AG20443 (cell line): ENCODE measurements around the gene ZNF148.
"Not testable (repeated sequence)": the region's sequence is repeated elsewhere in the genome, so short reads cannot be mapped to it uniquely, and the experiment has no call there.

Experiments used
- DNase-seq: peaks from one replicate; pipeline ENCODE4 v3.0.0; 2012; ENCODE audit warnings: low spot score, mixed read lengths

Gene ZNF148, protein sequence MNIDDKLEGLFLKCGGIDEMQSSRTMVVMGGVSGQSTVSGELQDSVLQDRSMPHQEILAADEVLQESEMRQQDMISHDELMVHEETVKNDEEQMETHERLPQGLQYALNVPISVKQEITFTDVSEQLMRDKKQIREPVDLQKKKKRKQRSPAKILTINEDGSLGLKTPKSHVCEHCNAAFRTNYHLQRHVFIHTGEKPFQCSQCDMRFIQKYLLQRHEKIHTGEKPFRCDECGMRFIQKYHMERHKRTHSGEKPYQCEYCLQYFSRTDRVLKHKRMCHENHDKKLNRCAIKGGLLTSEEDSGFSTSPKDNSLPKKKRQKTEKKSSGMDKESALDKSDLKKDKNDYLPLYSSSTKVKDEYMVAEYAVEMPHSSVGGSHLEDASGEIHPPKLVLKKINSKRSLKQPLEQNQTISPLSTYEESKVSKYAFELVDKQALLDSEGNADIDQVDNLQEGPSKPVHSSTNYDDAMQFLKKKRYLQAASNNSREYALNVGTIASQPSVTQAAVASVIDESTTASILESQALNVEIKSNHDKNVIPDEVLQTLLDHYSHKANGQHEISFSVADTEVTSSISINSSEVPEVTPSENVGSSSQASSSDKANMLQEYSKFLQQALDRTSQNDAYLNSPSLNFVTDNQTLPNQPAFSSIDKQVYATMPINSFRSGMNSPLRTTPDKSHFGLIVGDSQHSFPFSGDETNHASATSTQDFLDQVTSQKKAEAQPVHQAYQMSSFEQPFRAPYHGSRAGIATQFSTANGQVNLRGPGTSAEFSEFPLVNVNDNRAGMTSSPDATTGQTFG

DNA sequence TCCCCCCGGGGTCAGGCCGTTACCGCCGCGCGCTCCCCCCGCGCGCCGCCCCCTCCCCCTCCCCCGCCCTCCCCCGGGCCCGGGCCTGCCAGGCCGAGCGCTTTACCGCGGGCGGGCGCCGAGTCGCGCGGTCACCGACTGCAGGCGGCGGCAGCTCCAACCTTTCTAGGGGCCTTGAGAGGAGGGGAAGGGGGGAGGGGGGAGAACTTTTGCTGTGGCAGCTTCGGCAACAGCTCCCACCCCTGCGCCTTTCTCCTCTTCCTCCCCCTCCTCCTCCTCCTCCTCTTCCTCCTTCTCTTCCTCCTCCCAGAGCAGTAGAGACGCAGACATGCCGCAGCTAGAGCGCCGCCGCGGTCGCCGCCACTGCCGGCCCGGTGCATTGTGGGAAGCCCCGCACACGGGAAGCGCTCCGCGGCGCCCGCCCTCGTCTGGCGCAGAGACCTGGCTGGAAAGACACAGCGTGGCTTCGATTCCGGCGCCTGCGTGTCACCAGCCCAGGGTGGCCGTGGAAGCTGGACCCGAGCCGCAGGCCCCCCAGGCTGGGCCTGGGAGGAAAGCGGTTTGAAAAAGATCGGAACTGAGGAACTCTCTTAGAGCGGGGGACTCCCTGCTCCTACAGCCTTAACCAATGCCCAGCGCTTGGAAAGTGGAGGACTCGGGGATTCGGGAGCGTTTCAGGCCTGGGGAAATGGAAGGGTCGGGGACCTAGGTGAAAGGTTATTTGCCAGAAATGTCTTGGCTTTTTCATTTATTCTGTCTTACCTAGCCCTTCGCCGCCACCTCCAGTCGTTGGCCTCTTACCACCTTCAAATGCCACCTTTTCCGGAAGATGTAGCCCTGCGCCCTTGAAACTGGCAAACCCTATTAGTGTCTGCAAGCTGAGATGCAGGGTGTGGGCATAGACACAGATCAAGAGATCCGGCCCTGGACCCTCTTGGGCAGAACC, at the start of gene ZNF148:
Gene ZNF148, minus strand, starts transcription at position 330 of the 946 bp plus-strand sequence. CDS start 61,685 bp downstream, outside the sequence.
- DNase-seq = peak; percentile 94

DNA sequence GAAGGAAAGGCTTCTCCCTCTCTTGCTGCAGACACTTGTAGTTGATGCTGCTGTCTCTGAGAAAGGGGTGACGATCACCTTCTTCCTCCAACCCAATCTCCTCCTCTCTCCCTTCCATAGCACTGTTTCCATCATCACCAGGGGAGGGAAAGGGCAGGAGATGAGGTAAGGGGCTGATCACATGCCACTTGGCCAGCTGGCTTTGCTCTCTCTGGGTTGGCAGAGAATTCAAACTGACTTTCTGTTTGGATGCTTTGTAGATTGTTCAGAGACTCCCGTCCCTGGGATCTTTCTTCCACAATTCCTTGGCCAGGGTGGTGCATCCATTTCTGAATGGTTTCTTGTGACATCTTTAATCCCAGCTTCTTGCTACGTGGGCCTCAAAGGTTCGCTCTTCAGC, 43.2 kb upstream of the ZNF148 start:
- DNase-seq = no peak

DNA sequence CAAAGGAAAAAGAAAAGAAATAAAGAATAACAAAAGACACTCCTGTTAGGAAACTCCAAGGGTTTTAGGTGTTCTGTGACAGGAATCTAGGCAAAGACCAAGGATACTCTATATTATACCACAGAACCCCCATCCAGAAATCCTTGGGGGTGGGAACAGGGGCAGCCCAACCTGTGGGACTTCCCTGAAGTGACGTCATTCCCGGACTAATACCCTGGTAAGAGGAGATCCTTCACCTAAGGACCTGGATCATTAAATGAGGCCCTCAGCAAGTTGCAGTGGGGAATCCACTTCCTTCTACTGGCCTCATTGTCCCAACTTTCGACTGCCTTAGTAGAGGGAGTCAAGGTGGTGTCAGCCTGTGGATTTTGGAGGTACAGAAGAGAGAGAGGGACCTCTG, 41.1 kb upstream of the ZNF148 start:
- DNase-seq = no peak

DNA sequence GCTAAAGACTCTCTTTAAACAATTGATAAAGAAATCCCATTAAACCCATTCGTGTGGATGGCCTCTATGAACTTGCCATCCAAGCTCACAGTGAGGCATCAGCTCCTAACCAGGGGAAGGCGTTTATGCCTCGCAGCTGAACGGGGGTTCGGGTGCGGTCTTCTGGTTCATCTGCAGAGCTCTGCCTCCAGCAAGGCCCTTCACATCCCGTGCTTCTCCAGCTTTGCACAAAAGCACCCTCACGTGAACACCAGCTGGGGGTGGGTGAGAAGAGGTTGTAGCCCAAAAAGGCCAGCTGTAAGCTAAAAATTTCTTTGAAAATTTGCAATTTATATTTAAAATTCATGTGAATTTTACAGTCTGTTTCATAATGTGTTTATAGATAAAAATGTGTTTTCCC, 39.5 kb upstream of the ZNF148 start:
- no peak for DNase-seq

DNA sequence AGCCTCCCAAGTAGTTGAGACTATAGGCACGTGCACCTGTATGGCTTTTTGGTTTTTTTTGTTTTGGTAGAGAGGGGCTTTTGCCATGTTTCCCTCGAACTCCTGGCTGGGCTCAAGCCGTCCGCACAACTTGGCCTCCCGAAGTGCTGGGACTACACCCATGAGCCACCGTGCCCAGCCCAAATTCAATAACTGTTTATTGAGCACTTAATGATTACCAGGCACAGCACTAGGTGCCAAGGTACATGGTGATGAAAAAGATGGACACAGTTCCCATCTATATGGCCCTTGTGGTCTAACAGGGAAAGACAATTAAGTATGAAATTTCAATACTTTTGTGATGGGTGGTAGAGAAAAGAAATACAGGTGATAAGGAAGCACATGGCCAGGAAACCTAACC, 35.8 kb upstream of the ZNF148 start:
- DNase-seq = no peak

DNA sequence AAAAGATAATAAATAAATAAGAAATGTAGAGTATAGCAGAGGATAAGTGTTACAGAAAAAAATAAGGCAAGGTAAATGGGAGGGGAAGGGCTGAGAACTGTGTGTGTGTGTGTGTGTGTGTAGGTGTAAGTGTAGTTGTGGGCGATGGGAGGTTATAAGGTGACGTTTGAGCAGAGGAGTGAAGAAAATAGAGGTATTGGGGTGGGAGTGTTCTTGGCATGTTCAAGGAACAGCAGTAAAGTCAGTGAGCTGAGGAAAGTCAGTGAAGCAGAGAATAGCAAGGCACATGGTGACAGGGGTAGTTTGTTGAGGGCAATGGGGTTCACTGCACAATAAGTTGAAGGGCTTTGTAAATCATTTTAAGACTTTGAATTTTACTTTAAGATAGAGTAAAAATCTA, 30.9 kb upstream of the ZNF148 start:
- no peak for DNase-seq

DNA sequence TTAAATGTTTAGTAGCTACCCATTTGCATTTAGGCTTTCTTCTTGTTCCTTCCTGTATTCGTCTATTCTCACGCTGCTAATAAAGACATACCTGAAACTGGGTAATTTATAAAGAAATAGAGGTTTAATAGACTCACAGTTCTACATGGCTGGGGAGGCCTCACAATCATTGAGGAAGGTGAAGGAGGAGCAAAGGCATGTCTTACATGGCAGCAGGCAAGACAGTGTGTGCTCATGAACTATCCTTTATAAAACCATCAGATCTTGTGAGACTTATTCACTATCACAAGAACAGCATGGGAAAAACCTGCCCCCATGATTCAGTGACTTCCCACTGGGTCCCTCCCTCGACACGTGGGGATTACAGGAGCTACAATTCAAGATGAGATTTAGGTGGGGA, 30.4 kb upstream of the ZNF148 start:
- not testable (repeated sequence) for DNase-seq

DNA sequence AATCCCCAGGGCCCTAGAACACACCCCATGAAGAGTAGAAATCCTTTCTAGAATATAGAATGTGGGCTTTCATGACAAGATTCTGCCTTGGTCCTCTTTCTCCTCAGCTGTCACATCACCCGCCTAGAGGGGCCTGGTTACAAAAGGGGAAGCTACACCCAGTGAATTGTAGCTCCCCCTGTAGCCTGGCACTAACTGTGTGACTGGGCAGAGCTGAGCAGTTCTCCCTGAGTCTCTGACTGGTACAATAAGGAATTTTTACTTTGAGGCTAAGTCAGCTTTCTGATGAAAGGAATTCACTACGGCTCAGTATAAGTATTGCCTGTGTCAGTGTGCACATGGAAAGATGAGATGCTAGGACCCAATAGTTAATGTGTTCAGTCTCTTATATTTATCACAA, 28.7 kb upstream of the ZNF148 start:
- DNase-seq = peak; percentile 64

DNA sequence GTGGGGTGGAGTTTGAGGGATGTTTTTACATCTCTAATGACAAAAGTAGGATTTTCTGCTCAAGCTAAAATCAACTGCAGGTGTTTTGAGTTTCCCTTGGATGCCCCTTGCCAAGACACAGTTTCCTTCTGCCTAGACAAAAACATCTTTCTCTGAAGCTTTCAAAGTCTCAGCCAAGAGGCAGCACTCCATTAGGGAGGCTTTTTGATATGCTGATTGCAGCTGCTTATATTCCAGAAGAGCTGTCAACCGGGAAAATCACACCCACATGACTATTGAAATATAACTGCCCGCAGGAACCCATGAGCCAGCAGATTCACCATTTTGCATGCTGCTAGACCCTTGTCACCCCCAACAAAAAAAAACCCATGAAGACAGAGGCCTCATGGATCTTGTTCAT, 27.5 kb upstream of the ZNF148 start:
- DNase-seq = no peak

DNA sequence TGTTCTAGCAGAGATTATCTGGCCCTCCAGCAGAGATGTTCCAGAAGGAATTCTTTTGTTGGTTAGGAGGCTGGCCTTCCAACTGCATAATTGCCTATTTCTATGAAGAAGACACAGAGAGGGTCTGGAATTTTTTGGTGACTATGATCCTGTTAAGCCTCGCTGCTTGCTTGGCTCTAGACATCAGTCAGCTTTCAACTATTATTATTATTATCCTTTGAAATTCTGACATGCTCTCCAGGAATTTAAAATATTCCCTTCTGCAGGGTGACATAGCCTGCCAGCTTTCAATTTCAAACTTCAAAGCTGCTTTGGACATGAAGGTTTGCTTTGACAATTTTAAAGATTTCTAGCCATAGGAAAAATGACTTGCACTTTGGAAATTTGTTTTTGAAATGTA, 26.3 kb upstream of the ZNF148 start:
- DNase-seq = peak; percentile 69

DNA sequence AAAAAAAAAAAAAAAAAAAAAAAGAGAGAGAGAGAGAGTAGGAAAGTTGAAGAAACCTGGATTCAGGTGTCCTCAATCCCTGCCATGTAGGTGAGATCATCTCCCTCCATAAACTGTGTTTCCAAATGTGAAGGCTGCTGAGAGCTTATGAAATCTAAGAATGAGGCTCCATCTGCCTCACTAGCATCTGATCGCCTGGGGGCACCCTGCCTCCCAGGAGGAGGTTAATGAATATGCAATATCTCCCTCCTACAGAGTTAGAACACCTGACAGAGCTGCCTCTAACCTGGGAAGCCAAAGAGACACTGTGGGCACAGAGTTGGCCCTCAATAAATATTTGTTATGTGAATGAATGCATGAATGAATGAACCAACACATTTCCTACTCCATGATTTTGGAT, 23.8 kb upstream of the ZNF148 start:
- DNase-seq = no peak

DNA sequence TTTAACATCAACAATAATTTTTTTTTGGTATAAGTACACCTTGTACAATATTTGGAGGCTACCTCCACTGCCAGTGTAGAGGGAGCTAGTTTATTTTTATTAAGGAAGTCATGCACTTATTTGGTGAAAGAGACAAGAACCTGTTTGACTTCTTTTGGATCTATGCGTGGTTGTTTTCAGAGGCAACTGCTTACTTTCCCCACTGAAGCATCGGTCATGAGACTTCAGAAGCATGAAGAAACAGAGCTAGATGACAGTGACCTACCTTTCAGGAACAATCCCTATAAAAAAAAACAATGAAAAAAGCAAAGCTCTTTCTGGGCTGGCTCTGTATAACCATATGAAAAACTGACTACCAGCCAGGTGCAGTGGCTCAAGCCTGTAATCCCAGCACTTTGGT, 20.0 kb upstream of the ZNF148 start:
- no peak for DNase-seq

DNA sequence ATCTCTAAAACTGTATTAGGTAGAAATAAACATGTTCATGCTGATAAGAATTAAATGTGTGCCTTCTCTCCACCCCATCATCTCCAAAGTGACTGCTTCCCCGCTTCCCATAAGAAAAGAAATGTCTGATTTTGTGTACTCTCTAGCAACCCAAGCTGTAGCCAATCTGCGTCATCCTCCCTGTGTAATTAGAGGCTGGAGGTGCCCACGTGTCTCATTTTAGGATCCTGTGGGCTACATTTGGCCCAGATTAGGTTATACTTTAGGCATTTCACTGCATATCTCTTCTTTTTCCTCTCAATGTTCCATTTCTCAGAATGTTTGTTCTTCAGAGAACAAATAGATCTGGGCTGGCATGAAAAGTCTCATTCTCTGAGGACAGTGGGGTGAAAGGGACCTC, 19.3 kb upstream of the ZNF148 start:
- no peak for DNase-seq

DNA sequence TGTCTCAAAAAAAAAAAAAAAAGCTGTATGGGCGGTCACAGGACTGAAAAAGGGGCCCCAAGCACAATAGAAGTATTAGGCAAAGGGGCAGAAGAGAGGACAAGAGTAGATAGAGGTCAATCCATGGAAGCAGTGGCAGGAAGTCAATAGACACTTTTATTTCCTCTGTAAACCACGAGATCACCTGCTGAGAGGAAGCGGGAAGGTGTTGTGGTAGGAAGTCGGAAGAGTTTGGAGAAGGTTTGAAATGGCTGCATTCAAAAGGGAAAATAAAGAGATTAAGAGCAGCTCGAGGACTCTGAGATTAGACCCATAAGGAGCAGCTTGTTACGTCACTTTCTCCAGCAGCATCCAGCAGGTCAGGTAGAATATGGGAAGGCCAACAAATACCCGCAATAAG, 14.2 kb upstream of the ZNF148 start:
- DNase-seq = no peak

DNA sequence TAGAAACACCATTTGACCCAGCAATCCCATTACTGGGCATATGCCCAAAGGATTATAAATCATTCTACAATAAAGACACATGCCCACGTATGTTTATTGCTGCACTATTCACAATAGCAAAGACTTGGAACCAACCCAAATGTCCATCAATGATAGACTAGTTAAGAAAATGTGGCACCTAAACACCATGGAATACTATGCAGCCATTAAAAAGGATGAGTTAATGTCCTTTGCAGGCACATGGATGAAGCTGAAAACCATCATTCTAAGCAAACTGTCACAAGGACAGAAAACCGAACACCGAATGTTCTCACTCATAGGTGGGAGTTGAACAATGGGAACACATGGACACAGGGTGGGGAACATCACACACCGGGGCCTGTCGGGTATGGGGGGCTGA, 13.2 kb upstream of the ZNF148 start:
- DNase-seq = not testable (repeated sequence)

DNA sequence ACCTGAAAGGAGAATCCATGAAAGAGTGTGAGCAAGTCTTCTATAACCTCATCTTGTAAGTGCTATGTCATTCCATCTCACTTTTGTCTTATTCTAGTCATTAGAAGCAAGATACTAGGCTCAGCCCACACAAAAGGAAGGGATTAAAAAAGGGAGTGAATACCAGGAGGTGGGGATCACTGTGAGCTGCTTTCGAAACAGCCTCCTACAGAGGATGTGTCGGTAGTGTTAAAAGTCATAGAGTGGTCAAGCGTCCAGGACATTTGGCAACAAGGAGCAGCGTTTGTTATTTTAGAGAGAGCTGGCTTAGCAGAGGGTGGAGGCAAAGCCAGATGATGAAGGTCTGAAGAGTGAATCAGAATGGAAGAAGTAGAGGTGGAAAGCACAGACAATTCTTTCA, 11.7 kb upstream of the ZNF148 start:
- DNase-seq = peak; percentile 78

DNA sequence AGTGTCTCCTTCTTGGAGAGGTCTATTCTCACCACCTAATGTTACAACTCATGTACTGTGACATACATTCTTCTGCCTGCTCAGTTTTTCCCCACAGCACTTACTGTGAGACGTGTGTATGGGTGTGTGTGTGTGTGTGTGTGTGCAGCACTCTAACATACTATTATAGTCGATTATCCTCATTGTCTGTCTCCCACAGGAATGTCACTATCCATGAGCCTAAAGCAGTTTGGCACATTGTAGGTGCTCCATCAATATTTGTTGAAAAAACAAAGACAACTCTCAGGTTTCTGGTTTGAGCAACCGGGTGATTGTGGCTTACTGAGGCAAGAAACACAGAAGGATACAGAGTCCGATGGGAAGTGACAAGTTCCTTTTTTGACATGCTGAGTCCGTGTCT, 8.6 kb upstream of the ZNF148 start:
- no peak for DNase-seq

DNA sequence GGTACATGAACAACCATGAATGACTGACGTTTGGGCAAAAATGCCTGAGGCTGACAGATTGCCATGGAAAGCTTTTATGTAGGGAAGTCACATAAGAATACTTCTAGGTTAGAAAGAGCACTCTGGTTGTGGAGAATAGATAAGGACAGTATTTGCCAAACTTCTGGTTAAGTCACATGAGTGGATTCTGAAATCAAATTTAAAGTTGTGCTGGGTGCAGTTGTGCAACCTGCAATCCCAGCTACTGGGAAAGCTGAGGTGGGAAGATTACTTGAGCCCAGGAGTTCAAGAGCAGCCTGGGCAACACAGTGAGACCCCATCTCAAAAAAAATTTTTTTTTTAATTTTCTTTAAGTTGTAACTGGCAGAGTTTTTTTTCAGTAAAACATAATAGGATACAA, 7.2 kb upstream of the ZNF148 start:
- no peak for DNase-seq

DNA sequence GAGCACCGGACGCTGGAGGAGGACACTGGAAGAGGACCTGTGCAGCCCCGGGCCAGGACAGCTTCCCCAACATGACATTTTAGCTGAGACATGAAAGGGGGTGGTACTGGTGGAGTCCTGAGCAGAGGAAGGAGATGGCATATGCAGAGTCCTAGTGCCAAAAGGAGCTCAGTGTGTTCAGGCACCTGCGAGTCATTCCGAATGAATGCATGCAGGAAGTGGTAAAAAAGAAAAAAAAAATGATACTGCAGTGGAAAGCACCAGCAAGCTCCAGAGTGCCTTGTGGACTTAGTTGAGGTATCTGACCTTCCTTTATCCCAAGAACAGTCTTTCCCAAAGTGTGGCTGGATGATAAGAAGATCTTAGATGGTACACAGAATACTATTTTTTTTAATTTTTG, 6.6 kb upstream of the ZNF148 start:
- peak; percentile 32 for DNase-seq

DNA sequence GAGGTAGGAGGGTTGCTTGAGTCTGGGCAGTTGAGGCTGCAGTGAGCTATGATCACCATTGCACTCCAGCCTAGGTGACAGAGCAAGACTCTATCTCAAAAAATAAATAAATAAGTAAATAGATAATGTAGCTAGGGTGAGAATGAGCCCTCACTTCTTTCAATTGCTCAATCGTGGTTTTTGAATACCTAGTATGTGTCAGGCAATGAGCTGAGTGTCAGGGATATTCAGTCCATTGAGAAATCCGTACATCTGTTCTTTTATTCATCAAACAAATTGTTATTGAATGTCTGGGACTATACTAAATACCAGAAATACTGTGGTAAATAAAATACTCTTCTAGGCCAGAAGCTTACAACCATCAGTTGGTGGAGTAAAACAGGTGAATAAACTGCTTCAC, 6.2 kb upstream of the ZNF148 start:
- no peak for DNase-seq

DNA sequence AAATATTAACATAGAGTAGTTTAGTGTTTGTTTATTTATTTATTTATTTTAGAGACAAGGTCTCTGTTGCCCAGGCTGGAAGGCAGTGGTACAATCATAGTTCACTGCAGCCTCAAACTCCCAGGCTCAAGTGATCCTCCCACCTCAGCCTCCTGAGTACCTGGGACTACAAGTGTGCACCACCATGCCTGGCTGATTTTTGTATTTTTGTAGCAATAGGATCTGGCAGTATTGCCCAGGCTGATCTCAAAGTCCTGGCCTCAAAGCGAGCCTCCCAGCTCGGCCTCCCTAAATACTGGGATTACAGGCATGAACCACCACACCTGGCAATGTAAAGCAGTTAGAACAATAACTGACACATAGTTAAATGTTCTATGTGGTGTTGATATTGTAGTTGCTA, 4.4 kb upstream of the ZNF148 start:
- DNase-seq = no peak

DNA sequence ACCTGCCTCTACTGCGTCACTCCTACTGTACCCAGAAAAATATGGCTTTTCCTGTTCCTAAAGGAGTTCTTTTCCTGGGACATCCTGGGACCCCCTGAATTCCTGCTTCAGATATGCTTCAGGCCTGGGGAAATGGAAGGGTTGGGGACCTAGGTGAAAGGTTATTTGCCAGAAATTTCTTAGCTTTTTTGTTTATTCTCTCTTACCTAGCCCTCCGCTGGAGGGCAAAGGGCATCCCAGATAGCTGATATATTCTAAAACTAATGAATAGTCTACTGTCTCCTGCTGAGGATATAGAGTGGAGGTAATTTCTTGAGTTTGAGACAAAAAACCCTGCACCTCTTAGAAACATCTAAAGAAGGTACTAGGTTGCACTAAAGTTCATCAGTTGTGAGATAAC, 3.6 kb upstream of the ZNF148 start:
- no peak for DNase-seq
